ENCODE measurements around the gene VTI1B. TPM values are rescaled to one million over a fixed set of nuclear protein-coding genes. Genes with fewer than 3 reads are reported as not detected.

VTI1B gene
- total and polyA plus RNA-seq, 2 of the 4 experiments (the other 2 are of a cell fraction): 61.8 to 90.2 TPM

DNA sequence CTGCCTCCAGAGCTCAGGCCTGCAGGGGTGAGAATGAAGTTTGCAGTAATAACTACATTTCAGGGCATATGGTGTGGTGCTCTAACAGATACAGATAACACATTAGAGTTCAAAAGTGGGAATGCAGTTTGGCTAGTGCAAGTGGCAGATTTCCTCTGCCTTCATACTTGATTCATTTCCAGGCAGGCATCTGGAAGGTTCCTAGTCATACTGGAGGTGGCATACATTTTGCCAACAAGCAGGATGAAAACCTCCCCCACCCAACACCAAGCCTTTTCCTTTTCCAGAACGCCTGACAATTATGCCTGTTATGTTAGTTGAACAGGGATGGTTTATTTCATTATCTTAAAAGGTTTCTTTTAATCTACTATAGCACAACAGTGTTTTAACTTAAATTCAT is 24.3 kb downstream of the VTI1B start:
- Histone ChIP-seq H3K9ac (ENCODE audit: low read depth, low read length) (no peak overlapping the region), H3K14ac (replicated peaks; ENCODE audit: low read depth, low read length) (no peak overlapping the region), H3K56ac (ENCODE audit: extremely low read depth, insufficient read depth, low read length) (no peak overlapping the region), H4K5ac (ENCODE audit: low read depth, low read length) (no peak overlapping the region), H3K4me1 (ENCODE audit: control insufficient read depth, insufficient read depth, low read length) (peaks cover 2% of the 10 kb centered on the region; the same call in 1 of the 2 replicates), H2AK5ac (ENCODE audit: low read depth, low read length) (no peak overlapping the region), H3K9me3 (ENCODE audit: control insufficient read depth, insufficient read depth, low read length) (no peaks in the 10 kb centered on the region), H3K36me3 (ENCODE audit: control insufficient read depth, insufficient read depth, low read length) (peaks cover 46% of the 10 kb centered on the region), H3K4me3 (ENCODE audit: insufficient read depth, low read depth, low read length) (no peak overlapping the region), H4K91ac (ENCODE audit: insufficient read depth, low read depth, low read length) (no peak overlapping the region), H2BK120ac (ENCODE audit: low read depth, low read length) (no peak overlapping the region), H2AK9ac (replicated peaks; ENCODE audit: low read depth, low read length, poor library complexity) (no peak overlapping the region), H3K9me1 (ENCODE audit: insufficient read depth, low read length) (peaks cover 6% of the 10 kb centered on the region), H2BK5ac (ENCODE audit: low read depth, low read length, poor library complexity, severe bottlenecking) (no peak overlapping the region), H2AFZ (replicated peaks; ENCODE audit: low read length, poor library complexity) (no peak overlapping the region), H4K20me1 (ENCODE audit: insufficient read depth, low read length) (no peaks in the 10 kb centered on the region), H4K8ac (ENCODE audit: low read depth in 2 of 2, low read length in 2 of 2) (no peak overlapping the region), H3K4me2 (ENCODE audit: low read depth, low read length) (no peak overlapping the region), H3K27me3 (ENCODE audit: control insufficient read depth, insufficient read depth, low read length) (no peaks in the 10 kb centered on the region), H3K27ac (ENCODE audit: insufficient read depth, low read length) (no peak overlapping the region), H2BK15ac (ENCODE audit: low read depth, low read length) (no peak overlapping the region), H3K79me1 (ENCODE audit: low read depth in 1 of 2, low read length in 2 of 2) (no peaks in the 10 kb centered on the region; a peak in 1 of 4 replicates), H3K18ac (ENCODE audit: low read depth, low read length) (no peak overlapping the region), H2BK20ac (ENCODE audit: low read depth, low read length) (no peak overlapping the region), H3K4ac (ENCODE audit: low read depth, low read length) (no peak overlapping the region), H3K23ac (ENCODE audit: low read depth, low read length) (no peak overlapping the region)
- no TSS peak for BruUV-seq (replicated peaks)
- ChIA-PET POLR2A (ENCODE audit: unreplicated experiment) (no interaction called here), CTCF (no interaction called here)
- DNase-seq (no peak), ATAC-seq (ENCODE audit: low read depth) (no peak)
- intact Hi-C loops (cut with micrococcal nuclease) (no loop called here), in situ Hi-C loops (cut with MboI; ENCODE audit: low sequenced_read_pairs) (no loop called here), dilution Hi-C loops (cut with HindIII; ENCODE audit: low sequenced_read_pairs, unreplicated experiment) (no loop called here)
- no CpG with 5 or more reads among the region's 1 CpG for WGBS, 2 experiments (ENCODE audit: extremely low coverage in 2 of 2, insufficient read length in 1 of 2)
- TF ChIP-seq MXI1 (IDR thresholded peaks at IDR 0.05; ENCODE audit: borderline replicate concordance, low read depth, low read length) (no peak), NFE2L2 (IDR thresholded peaks at IDR 0.05; ENCODE audit: low read depth, low read length) (no peak), FOS (IDR thresholded peaks at IDR 0.05; ENCODE audit: low read depth, low read length) (no peak), POLR2A (IDR thresholded peaks at IDR 0.05; ENCODE audit: low read depth, low read length) (no peak), CEBPB (IDR thresholded peaks at IDR 0.05; ENCODE audit: low read depth, low read length) (no peak), RCOR1 (IDR thresholded peaks at IDR 0.05; ENCODE audit: insufficient replicate concordance, low read length) (no peak), BHLHE40 (IDR thresholded peaks at IDR 0.05; ENCODE audit: low read depth, low read length) (no peak)
- TF ChIP-seq, protein P1, sequence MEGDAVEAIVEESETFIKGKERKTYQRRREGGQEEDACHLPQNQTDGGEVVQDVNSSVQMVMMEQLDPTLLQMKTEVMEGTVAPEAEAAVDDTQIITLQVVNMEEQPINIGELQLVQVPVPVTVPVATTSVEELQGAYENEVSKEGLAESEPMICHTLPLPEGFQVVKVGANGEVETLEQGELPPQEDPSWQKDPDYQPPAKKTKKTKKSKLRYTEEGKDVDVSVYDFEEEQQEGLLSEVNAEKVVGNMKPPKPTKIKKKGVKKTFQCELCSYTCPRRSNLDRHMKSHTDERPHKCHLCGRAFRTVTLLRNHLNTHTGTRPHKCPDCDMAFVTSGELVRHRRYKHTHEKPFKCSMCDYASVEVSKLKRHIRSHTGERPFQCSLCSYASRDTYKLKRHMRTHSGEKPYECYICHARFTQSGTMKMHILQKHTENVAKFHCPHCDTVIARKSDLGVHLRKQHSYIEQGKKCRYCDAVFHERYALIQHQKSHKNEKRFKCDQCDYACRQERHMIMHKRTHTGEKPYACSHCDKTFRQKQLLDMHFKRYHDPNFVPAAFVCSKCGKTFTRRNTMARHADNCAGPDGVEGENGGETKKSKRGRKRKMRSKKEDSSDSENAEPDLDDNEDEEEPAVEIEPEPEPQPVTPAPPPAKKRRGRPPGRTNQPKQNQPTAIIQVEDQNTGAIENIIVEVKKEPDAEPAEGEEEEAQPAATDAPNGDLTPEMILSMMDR (conservative IDR thresholded peaks at IDR 0.05; ENCODE audit: low read depth, low read length): no peak
- TF ChIP-seq, protein P2, sequence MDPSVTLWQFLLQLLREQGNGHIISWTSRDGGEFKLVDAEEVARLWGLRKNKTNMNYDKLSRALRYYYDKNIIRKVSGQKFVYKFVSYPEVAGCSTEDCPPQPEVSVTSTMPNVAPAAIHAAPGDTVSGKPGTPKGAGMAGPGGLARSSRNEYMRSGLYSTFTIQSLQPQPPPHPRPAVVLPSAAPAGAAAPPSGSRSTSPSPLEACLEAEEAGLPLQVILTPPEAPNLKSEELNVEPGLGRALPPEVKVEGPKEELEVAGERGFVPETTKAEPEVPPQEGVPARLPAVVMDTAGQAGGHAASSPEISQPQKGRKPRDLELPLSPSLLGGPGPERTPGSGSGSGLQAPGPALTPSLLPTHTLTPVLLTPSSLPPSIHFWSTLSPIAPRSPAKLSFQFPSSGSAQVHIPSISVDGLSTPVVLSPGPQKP (IDR thresholded peaks at IDR 0.05; ENCODE audit: borderline replicate concordance, low read depth, low read length): no peak

Data from IMR-90 (cell line).